HG03139 (cell line): Measurements from ENCODE around the gene ATXN1.

ENCODE experiments used
- ATAC-seq: cut with Tn5 transposase; IDR thresholded peaks from one replicate; pipeline ENCODE4 v1.9.1; 2021; ENCODE audit not compliant: unreplicated experiment

The ATXN1 gene

GRCh38 chr6:16783952-16784565 lies 22.8 kb upstream of the ATXN1 start:
- no peak for ATAC-seq

GRCh38 chr6:16783509-16783908 lies 22.2 kb upstream of the ATXN1 start:
- ATAC-seq = no peak

- ATAC-seq = no peak
Measured at GRCh38 chr6:16782278-16782677, 21.0 kb upstream of the ATXN1 start.

- no peak for ATAC-seq
Measured at GRCh38 chr6:16781348-16782169, 20.3 kb upstream of the ATXN1 start.

GRCh38 chr6:16778521-16778920 lies 17.3 kb upstream of the ATXN1 start:
- no peak for ATAC-seq

- ATAC-seq = no peak
Measured at GRCh38 chr6:16777794-16778193, 16.5 kb upstream of the ATXN1 start.

GRCh38 chr6:16776394-16777017 lies 15.2 kb upstream of the ATXN1 start:
- ATAC-seq = no peak

GRCh38 chr6:16774437-16774836 lies 13.2 kb upstream of the ATXN1 start:
- ATAC-seq = no peak

GRCh38 chr6:16773362-16773761 lies 12.1 kb upstream of the ATXN1 start:
- ATAC-seq = no peak

- no peak for ATAC-seq
Measured at GRCh38 chr6:16770701-16771569, 9.7 kb upstream of the ATXN1 start.

GRCh38 chr6:16769986-16770376 lies 8.7 kb upstream of the ATXN1 start:
- ATAC-seq = no peak

GRCh38 chr6:16769131-16769985 lies 8.1 kb upstream of the ATXN1 start:
- peak; percentile 76 for ATAC-seq

- ATAC-seq = no peak
Measured at GRCh38 chr6:16768477-16768830, 7.2 kb upstream of the ATXN1 start.

- no peak for ATAC-seq
Measured at GRCh38 chr6:16767765-16768476, 6.7 kb upstream of the ATXN1 start.

GRCh38 chr6:16766836-16767745 lies 5.8 kb upstream of the ATXN1 start:
- ATAC-seq = no peak

- ATAC-seq = no peak
Measured at GRCh38 chr6:16766043-16766536, 4.8 kb upstream of the ATXN1 start.

- ATAC-seq = no peak
Measured at GRCh38 chr6:16765235-16765634, 4.0 kb upstream of the ATXN1 start.

- no peak for ATAC-seq
Measured at GRCh38 chr6:16764188-16764950, 3.1 kb upstream of the ATXN1 start.
